ENCODE measurements around the gene SYPL1. TPM values are rescaled to one million over a fixed set of nuclear protein-coding genes. Genes with fewer than 3 reads are reported as not detected.
A peak's percentile ranks its signal among the peaks of the same experiment; 100 is the strongest.

The SYPL1 gene
- total RNA-seq, 6 donors from 2014 or later = 24.1 to 100.0 (median 71.7) TPM

- Histone ChIP-seq H3K27ac (no peak overlapping the region), H3K4me1 (peaks cover 19 to 29% (median 21%) of the 10 kb centered on the region in 4 donors), H3K4me3 (no peak overlapping the region), H3K36me3 (no peaks in the 10 kb centered on the region), H3K9me3 (no peaks in the 10 kb centered on the region), H3K27me3 (no peaks in the 10 kb centered on the region)
- peak in 1 of 2 donors; percentile 47 for DNase-seq
- 93 to 97% methylated on average over 5 to 7 of the region's 7 CpGs for WGBS, 2 donors
- TF ChIP-seq CTCF (IDR thresholded peaks at IDR 0.05) = no peak
- TF ChIP-seq EP300 (IDR thresholded peaks at IDR 0.05) = no peak
- TF ChIP-seq POLR2AphosphoS5 (IDR thresholded peaks at IDR 0.05) = no peak
- no peak for TF ChIP-seq POLR2A (IDR thresholded peaks at IDR 0.05)
- ATAC-seq (ENCODE audit: low FRiP score in 2 of 2) = no peak
Observed at GRCh38 chr7:106062006-106062405, 50.1 kb downstream of the SYPL1 start.

- Histone ChIP-seq H3K36me3 (no peaks in the 10 kb centered on the region), H3K4me3 (no peak overlapping the region), H3K27ac (no peak overlapping the region), H3K9me3 (no peaks in the 10 kb centered on the region), H3K4me1 (peaks cover 19 to 29% (median 21%) of the 10 kb centered on the region in 4 donors), H3K27me3 (no peaks in the 10 kb centered on the region)
- ATAC-seq (ENCODE audit: low FRiP score in 2 of 2) (no peak), DNase-seq (no peak)
- 93 to 94% methylated on average over 9 of the region's 9 CpGs for WGBS, 2 donors
- no peak for TF ChIP-seq POLR2A (IDR thresholded peaks at IDR 0.05)
- no peak for TF ChIP-seq CTCF (IDR thresholded peaks at IDR 0.05)
- TF ChIP-seq POLR2AphosphoS5 (IDR thresholded peaks at IDR 0.05) = no peak
- TF ChIP-seq EP300 (IDR thresholded peaks at IDR 0.05) = no peak
Observed at GRCh38 chr7:106061301-106061979, 50.7 kb downstream of the SYPL1 start.

GRCh38 chr7:106060394-106060920 is 51.7 kb downstream of the SYPL1 start:
- TF ChIP-seq POLR2A (IDR thresholded peaks at IDR 0.05) = no peak
- TF ChIP-seq CTCF (IDR thresholded peaks at IDR 0.05) = no peak
- no peak for TF ChIP-seq POLR2AphosphoS5 (IDR thresholded peaks at IDR 0.05)
- TF ChIP-seq EP300 (IDR thresholded peaks at IDR 0.05) = no peak
- Histone ChIP-seq H3K4me3 (no peak overlapping the region), H3K27me3 (no peaks in the 10 kb centered on the region), H3K4me1 (peaks cover 12 to 23% (median 13%) of the 10 kb centered on the region in 4 donors), H3K9me3 (no peaks in the 10 kb centered on the region), H3K27ac (no peak overlapping the region), H3K36me3 (no peaks in the 10 kb centered on the region)
- 90 to 93% methylated on average over 5 to 7 of the region's 7 CpGs for WGBS, 2 donors
- no peak for ATAC-seq (ENCODE audit: low FRiP score in 2 of 2)
- no peak for DNase-seq

GRCh38 chr7:106059556-106059955 is 52.6 kb downstream of the SYPL1 start:
- TF ChIP-seq EP300 (IDR thresholded peaks at IDR 0.05) (no peak), POLR2AphosphoS5 (IDR thresholded peaks at IDR 0.05) (no peak), POLR2A (IDR thresholded peaks at IDR 0.05) (no peak), CTCF (IDR thresholded peaks at IDR 0.05) (no peak)
- no peak overlapping the region for H3K27ac ChIP-seq
- 53 to 66% methylated on average over 2 of the region's 2 CpGs for WGBS, 2 donors
- H3K4me3 ChIP-seq = no peak overlapping the region
- H3K4me1 ChIP-seq = peaks cover 3 to 15% (median 5%) of the 10 kb centered on the region in 4 donors
- no peak for ATAC-seq (ENCODE audit: low FRiP score in 2 of 2)
- H3K27me3 ChIP-seq = no peaks in the 10 kb centered on the region
- no peaks in the 10 kb centered on the region for H3K9me3 ChIP-seq
- no peaks in the 10 kb centered on the region for H3K36me3 ChIP-seq
- no peak for DNase-seq

Data from upper lobe of left lung (tissue), 6 donors.